NCI-H146 (cell line): ENCODE measurements around the gene DPP7.

Source experiments
- DNase-seq: peaks from one replicate; lab custom pipeline; 2025; lab: John Stamatoyannopoulos, UW

Gene DPP7

DNA sequence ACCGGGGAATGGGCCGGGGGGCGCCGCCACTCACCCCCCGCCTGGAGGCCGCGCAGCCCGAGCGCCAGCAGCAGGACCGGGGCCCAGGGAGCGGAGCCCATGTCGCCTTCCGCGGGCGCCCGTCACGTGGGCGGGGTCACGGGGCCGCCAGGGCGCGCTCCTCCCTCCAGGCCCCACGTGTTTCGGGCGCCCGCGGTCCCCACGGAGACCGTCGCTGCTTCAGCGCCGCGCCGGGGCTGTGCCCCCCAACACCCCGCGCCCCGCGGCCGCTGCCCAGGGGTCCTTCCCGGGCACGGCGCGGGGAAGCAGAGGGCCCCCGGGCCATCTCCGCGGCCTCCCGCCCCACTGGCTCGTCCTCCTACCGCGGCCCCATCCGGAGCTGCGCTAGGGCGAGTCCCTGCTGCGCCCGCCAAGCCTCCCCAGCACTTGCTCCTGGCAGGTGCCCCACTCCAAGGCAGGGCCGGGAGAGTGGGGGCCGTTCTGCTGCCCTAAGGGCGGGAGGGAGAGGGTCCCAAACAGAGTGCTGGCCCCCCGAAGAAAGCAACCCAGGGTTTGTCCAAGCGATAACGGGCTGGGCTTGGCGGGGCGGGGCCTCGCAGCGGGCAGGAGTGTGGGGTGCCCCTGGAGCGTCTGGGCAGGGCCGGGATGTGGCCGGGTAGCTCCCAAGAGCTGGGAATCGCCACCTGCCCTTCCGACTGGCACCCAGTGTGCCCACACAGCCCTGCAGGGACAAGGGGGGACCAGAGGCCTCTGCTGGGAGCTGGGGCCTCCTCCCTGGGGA, at the start of gene DPP7:
Gene DPP7 (minus strand): TSS at position 121 of the 781 bp plus-strand sequence. CDS start 20 bp downstream, at position 101.
- peak; percentile 56 for DNase-seq

- no peak for DNase-seq
Observed at GRCh38 chr9:137163805-137164204, 49.3 kb upstream of the DPP7 start.

DNA sequence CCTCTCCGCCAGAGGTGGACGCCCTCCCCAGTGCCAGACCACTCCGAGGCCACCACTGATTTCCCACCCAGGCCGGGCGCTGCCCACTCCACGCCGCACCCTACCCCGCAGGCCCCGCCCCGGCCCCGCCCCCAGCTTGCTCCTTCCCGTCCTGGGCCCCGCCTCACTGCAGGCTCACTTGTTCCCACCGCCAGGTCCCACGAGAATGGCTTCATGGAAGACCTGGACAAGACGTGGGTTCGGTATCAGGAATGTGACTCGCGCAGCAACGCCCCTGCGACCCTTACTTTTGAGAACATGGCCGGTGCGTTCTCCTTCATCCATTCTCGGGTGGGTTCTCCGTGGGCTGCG, 48.8 kb upstream of the DPP7 start:
- no peak for DNase-seq

DNA sequence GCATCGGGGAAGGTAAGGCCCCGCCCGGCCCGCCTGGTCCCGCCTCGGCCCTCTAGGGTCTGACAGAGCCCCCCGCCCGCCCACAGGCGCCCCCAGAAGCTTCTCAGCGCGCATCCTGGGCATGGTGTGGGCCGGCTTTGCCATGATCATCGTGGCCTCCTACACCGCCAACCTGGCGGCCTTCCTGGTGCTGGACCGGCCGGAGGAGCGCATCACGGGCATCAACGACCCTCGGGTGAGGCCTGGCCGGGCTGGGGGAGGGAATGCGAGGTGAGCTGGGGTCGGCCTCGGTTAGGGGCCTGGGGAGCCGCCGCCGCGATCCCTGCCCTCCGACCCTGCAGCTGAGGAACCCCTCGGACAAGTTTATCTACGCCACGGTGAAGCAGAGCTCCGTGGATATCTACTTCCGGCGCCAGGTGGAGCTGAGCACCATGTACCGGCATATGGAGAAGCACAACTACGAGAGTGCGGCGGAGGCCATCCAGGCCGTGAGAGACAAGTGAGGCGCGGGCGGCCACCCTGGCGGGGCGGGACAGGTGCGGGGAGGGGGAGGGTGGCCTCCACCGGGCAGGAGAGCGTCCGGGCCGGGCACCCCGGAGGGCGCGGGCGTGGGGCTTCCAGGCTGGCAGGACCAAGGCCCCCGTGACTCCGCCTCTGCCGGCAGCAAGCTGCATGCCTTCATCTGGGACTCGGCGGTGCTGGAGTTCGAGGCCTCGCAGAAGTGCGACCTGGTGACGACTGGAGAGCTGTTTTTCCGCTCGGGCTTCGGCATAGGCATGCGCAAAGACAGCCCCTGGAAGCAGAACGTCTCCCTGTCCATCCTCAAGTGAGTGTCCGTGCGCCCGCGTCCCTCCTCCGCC, 48.2 kb upstream of the DPP7 start:
- DNase-seq = peak; percentile 15

DNA sequence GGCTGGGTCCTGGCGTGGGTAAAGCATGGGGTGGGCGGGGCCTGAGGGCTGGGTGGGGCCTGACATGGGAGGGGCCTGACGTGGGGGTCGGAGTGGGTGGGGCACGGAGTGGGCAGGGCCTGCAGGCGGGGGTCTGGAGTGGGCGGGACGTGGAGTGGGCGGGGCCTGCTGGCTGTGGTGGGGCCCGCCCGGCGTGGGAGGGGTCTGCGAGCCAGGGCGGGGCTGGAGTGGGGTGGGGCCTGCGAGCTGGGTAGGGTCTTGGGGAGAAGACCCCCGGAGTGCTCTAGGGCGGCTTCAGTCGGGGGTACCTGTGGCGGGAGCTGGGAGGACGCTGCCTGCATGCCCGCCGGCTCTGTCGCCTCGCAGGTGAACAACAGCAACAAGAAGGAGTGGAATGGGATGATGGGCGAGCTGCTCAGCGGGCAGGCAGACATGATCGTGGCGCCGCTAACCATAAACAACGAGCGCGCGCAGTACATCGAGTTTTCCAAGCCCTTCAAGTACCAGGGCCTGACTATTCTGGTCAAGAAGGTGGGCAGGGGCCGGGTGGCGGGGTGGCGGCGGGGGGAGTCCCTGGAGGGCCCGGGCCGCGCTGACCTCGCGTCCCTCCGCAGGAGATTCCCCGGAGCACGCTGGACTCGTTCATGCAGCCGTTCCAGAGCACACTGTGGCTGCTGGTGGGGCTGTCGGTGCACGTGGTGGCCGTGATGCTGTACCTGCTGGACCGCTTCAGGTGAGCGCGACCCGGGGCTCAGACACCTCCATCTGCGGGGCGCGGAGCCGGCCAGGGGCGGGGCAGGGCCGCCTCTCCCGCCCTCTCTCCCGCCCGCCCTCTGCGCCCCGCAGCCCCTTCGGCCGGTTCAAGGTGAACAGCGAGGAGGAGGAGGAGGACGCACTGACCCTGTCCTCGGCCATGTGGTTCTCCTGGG, 47.3 kb upstream of the DPP7 start:
- peak; percentile 79 for DNase-seq

DNA sequence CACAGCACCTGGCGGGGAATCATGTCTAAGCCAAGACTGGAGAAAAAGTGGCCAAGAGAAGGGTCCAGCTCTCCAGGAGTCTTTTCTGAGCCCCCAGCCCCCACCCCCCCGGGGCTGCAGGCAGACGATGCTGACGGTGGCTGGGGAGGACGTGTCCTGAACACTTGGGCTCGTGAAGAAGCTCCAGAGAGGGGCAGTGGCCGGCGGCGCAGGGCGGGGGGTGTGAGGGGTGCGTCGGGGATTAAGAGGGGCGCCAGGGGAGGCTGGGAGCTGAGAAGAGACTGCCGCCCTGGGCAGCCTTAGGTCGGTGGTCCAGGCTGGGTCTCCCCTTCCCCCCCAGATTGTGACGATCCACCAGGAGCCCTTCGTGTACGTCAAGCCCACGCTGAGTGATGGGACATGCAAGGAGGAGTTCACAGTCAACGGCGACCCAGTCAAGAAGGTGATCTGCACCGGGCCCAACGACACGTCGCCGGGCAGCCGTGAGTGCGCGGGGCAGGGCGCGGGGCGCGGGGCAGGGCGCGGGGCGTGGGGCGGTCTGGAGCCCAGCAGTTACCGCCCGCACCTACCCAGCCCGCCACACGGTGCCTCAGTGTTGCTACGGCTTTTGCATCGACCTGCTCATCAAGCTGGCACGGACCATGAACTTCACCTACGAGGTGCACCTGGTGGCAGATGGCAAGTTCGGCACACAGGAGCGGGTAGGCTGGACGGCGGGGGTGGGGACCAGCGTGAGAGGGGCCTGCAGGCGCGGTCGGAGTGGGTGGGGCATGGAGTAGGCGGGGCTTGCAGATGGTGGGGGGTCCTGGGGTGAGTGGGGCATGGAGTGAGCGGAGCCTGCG, 46.4 kb upstream of the DPP7 start:
- peak; percentile 79 for DNase-seq

DNA sequence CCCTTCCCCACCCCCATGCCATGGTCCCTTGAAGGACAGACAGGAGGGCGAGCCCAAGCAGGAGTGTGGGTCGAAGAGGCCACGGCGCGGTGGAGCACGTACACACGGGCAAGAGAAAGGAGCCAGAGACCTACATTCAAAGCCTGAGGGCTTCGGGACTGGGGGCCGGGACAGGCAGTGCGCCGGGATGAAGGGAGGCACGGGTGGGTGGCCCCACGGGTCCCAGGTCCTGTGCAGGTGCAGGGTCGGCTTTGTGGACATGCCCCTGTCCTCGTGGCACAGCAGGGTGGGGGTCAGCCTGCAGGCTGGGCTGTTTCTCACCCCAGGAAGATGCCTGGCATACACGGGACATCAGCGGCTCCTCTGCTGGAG, 45.5 kb upstream of the DPP7 start:
- no peak for DNase-seq

- DNase-seq = no peak
Observed at GRCh38 chr9:137159105-137160053, 44.8 kb upstream of the DPP7 start.

DNA sequence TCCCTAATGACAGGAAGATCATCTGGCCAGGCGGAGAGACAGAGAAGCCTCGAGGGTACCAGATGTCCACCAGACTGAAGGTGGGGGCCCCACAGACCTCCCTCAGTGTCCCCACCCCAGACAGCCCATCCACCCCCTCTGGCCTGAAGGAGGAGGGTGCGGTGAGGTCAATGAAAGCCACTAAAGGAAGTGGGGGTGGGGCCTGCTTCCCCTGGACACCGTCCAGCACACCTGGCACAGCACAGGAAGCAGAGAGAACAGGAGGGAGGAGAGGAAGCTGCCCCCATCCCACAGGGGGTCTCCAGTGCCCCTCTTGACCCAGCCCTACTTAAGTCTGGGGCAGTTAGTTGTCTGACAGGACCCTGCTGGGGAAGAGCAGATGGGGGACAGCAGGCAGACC, 44.1 kb upstream of the DPP7 start:
- DNase-seq = no peak

GRCh38 chr9:137157618-137158415, 43.3 kb upstream of the DPP7 start:
- no peak for DNase-seq

DNA sequence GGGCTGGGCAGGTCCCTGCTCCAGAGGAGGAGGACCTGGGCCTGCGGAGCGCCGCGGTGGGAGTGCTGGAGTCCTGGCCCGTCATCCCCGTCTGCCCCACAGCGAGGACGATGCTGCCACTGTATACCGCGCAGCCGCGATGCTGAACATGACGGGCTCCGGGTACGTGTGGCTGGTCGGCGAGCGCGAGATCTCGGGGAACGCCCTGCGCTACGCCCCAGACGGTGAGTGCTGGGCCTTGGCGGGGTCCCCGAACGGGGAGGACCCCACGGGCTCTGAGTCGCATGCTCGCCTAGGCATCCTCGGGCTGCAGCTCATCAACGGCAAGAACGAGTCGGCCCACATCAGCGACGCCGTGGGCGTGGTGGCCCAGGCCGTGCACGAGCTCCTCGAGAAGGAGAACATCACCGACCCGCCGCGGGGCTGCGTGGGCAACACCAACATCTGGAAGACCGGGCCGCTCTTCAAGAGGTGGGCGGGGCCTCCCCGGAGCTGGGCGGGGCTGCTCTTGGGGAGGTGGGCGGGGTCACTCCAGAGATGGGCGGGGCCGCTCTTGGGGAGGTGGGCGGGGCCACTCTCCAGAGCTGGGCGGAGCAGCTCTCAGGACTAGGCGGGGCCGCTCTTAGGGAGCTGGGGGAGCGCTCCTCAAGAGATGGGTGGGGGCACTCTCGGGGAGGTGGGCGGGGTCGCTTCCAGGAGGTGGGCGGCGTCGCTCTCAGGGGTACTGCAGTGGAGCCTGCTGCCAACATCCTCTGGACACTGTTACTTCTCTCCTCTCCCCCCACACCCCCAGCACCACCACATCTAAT, 42.2 kb upstream of the DPP7 start:
- DNase-seq = no peak

DNA sequence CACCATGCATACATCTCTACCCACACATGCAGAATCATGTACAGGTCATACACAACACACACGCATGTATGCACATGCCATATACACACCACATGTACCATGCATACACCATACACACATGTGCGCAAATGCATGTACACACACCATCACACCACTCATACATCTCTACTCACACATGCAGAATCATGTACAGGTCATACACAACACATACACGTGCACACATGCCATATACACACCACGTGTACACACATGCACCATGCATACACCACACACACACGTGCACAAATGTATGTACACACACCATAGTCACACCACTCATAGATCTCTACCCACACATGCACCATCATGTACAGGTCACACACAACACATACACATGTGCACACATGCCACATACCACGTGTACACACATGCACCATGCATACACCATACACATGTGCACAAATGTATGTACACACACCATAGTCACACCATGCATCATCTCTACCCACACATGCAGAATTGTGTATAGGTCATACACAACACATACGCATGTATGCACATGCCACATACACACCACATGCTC, 38.4 kb upstream of the DPP7 start:
- no peak for DNase-seq

DNA sequence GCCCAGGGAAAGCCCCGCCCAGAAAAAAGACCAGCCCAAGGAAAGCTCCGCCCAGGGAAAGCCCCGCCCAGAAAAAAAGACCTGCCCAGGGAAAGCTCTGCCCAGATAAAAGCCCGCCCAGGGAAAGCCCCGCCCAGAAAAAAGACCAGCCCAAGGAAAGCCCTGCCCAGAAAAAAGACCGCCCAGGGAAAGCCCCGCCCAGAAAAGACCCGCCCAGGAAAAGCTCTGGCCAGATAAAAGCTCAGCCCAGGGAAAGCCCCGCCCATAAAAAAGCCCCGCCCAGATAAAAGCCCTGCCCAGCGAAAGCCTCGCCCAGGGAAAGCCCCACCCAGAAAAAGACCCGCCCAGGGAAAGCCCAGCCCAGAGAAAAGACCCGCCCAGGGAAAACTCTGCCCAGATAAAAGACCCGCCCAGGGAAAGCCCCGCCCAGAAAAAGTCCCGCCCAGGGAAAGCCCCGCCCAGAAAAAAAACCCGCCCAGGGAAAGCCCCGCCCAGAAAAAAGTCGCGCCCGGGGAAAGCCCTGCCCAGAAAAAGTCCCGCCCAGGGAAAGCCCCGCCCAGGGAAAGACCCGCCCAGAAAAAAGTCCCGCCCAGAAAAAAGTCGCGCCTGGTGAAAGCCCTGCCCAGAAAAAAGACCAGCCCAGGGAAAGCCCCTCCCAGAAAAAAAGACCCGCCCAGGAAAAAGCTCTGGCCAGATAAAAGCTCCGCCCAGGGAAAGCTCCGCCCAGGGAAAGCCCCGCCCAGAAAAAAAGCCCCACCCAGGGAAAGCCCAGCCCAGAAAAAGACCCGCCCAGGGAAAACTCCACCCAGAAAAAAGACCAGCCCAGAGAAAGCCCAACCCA, 36.3 kb upstream of the DPP7 start:
- peak; percentile 91 for DNase-seq

- no peak for DNase-seq
Observed at GRCh38 chr9:137149942-137150616, 35.5 kb upstream of the DPP7 start.

GRCh38 chr9:137149363-137149762, 34.8 kb upstream of the DPP7 start:
- DNase-seq = no peak

DNA sequence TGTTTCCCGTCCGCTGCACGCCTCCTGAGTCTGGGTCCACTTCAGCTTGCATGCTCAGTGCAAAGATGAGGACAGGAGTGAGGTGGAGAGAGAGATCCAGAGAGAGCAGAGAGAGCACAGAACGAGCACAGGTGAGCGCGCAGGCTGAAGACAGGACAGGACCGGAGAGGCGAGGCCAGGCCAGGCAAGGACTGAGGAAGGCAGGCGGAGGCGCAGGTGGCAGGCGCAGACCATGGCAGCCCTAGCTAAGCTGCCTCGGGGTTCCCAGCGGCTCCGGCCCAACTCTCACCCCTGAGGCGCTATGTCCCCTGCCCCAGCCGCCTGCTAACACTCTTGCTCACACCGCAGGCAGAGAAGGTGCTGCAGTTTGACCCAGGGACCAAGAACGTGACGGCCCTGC, 34.1 kb upstream of the DPP7 start:
- DNase-seq = no peak

DNA sequence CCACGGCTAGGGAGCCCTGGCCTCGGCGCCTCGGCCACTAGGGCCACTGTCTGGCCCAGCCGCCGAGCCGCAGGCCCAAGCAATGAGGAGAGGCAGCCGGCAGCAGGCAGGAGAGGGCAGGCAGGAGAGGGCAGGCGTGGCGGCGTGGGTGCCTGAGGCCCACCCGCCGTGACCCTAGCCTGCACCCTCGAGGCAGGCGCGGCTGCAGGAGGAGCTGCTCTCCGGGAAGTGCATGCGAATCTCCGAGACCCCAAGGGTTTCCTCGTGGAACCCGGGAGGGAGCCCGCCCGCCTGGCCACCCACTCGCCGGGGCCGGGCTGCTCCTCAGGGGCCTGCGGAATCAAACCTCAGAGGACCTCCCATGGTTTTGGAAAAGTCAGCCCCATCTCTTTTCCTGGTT, 33.7 kb upstream of the DPP7 start:
- no peak for DNase-seq
